Liver (tissue), 9 donors: ENCODE results near the gene TFPI. TPM values are rescaled to one million over a fixed set of nuclear protein-coding genes. Genes with fewer than 3 reads are reported as not detected.
"Not testable (repeated sequence)": the region's sequence is repeated elsewhere in the genome, so short reads cannot be mapped to it uniquely, and the experiment has no call there.

Source experiments
- DNase-seq: peaks from one replicate; pipeline ENCODE4 v3.0.0-alpha.2; 2017; ENCODE audit warnings: low spot score
- H3K27ac ChIP-seq, 2 donors: one replicate each; pipeline ENCODE4 v1.7.0; 2013; ENCODE audit warnings: inconsistent platforms in 2 of 2, low read length in 2 of 2, control low read depth in 1 of 2, low read depth in 1 of 2, mild to moderate bottlenecking in 1 of 2
- H3K27me3 ChIP-seq, 4 donors: one replicate each; pipeline versions ENCODE4 v1.6.1 to v1.7.0; 2013; ENCODE audit warnings: low read length in 3 of 4, inconsistent platforms in 1 of 4, mild to moderate bottlenecking in 1 of 4, moderate library complexity in 1 of 4; ENCODE audit not compliant: control insufficient read depth in 4 of 4, insufficient read depth in 4 of 4
- H3K36me3 ChIP-seq, 4 donors: one replicate each; pipeline versions ENCODE4 v1.6.1 to v1.7.0; 2013; ENCODE audit warnings: low read length in 3 of 4, mild to moderate bottlenecking in 3 of 4, low read depth in 1 of 4, moderate library complexity in 1 of 4; ENCODE audit not compliant: control insufficient read depth in 4 of 4, insufficient read depth in 3 of 4
- H3K4me1 ChIP-seq, 4 donors: one replicate each; pipeline versions ENCODE4 v1.6.1 to v1.7.0; 2013; ENCODE audit warnings: low read length in 3 of 4, mild to moderate bottlenecking in 3 of 4, moderate library complexity in 1 of 4; ENCODE audit not compliant: control insufficient read depth in 4 of 4, insufficient read depth in 4 of 4
- H3K4me3 ChIP-seq, 3 donors: one replicate each; pipeline versions ENCODE4 v1.6.1 to v1.7.0; 2013; ENCODE audit warnings: low read length in 3 of 3, control low read depth in 1 of 3, low read depth in 1 of 3, mild to moderate bottlenecking in 1 of 3
- H3K9ac ChIP-seq, 2 donors: one replicate each; pipeline ENCODE4 v1.7.0; 2013; ENCODE audit warnings: low read length in 2 of 2, mild to moderate bottlenecking in 2 of 2, moderate library complexity in 2 of 2, control low read depth in 1 of 2, low read depth in 1 of 2
- H3K9me3 ChIP-seq, 4 donors: one replicate each; pipeline versions ENCODE4 v1.6.1 to v1.7.0; 2013; ENCODE audit warnings: low read length in 3 of 4; ENCODE audit not compliant: control insufficient read depth in 4 of 4
- ATF3 ChIP-seq: IDR thresholded peaks from 2 replicates; pipeline ENCODE4 v1.6.1; 2016; ENCODE audit warnings: antibody characterized with exemption
- EGR1 ChIP-seq, 2 donors: IDR thresholded peaks; 2 replicates each; pipeline ENCODE4 v1.6.1; 2016 to 2018; ENCODE audit warnings: antibody characterized with exemption in 2 of 2, low read depth in 2 of 2
- FOXA1 ChIP-seq: IDR thresholded peaks from 2 replicates; pipeline ENCODE4 v1.6.1; 2016; ENCODE audit warnings: antibody characterized with exemption
- GABPA ChIP-seq, 2 donors: IDR thresholded peaks in 1 of 2; conservative IDR thresholded peaks in 1 of 2; 2 replicates each; pipeline ENCODE4 v1.6.1; 2016; ENCODE audit warnings: antibody characterized with exemption in 2 of 2, mild to moderate bottlenecking in 1 of 2, moderate library complexity in 1 of 2
- HNF4A ChIP-seq, 2 donors: conservative IDR thresholded peaks; 2 replicates each; pipeline ENCODE4 v1.6.1; 2016; ENCODE audit warnings: antibody characterized with exemption in 2 of 2, mild to moderate bottlenecking in 2 of 2
- HNF4G ChIP-seq: IDR thresholded peaks from 2 replicates; pipeline ENCODE4 v1.6.1; 2016; ENCODE audit warnings: antibody characterized with exemption
- NR2F2 ChIP-seq: IDR thresholded peaks from 2 replicates; pipeline ENCODE4 v1.6.1; 2016; ENCODE audit warnings: antibody characterized with exemption
- RAD21 ChIP-seq, 2 donors: IDR thresholded peaks; 2 replicates each; pipeline ENCODE4 v1.6.1; 2016; ENCODE audit warnings: antibody characterized with exemption in 2 of 2, mild to moderate bottlenecking in 2 of 2
- REST ChIP-seq: IDR thresholded peaks from 2 replicates; pipeline ENCODE4 v1.6.1; 2016; ENCODE audit warnings: antibody characterized with exemption, mild to moderate bottlenecking
- RXRA ChIP-seq, 2 donors: IDR thresholded peaks; 2 replicates each; pipeline ENCODE4 v1.6.1; 2017 to 2018; ENCODE audit warnings: antibody characterized with exemption in 2 of 2, mild to moderate bottlenecking in 1 of 2
- SP1 ChIP-seq: IDR thresholded peaks from 2 replicates; pipeline ENCODE4 v1.6.1; 2018; ENCODE audit warnings: antibody characterized with exemption, mild to moderate bottlenecking
- TAF1 ChIP-seq: conservative IDR thresholded peaks from 2 replicates; pipeline ENCODE4 v1.6.1; 2016; ENCODE audit warnings: antibody characterized with exemption, mild to moderate bottlenecking
- YY1 ChIP-seq: IDR thresholded peaks from 2 replicates; pipeline ENCODE4 v1.6.1; 2016; ENCODE audit warnings: antibody characterized with exemption, mild to moderate bottlenecking
- ZBTB33 ChIP-seq: IDR thresholded peaks from 2 replicates; pipeline ENCODE4 v1.6.1; 2016; ENCODE audit warnings: antibody characterized with exemption
- WGBS: extraction: QIAGEN DNeasy Blood & Tissue Kit; methylation state at CpG from one replicate; pipeline ENCODE4 v1.1.7; 2013; 5-methylcytosine and 5-hydroxymethylcytosine counted together
- polyA plus RNA-seq, 2 donors: library from polyadenylated mRNA; stranded (reverse) in 1 of 2; unstranded in 1 of 2; fragments of 200-250 nt in 1 of 2; fragments of >200 nt in 1 of 2; fragmentation: Nextera tagmentation in 1 of 2; extraction: Ambion mirVana in 1 of 2; gene quantifications; one replicate each; pipeline versions ENCODE4 v1.2.1 to v1.2.3, GENCODE V29; 2013 to 2015
- total RNA-seq, 2 donors: library from RNA; depleted of rRNA; stranded (reverse); fragments of >200 nt; gene quantifications; one replicate each; pipeline ENCODE4 v1.2.3, GENCODE V29; 2014
- TF ChIP-seq, protein P1 (sequence below): IDR thresholded peaks from 2 replicates; pipeline ENCODE4 v1.6.1; 2016; ENCODE audit warnings: antibody characterized with exemption
- TF ChIP-seq, protein P2 (sequence below): fragments of 150-350 bp; IDR thresholded peaks from 2 replicates; pipeline ENCODE4 v1.5.1; 2017; ENCODE audit warnings: improper control_type of control experiment, low read depth, low read length; ENCODE audit not compliant: missing input control
- donor health status: healthy.
- donor health status: healthy.
- donor health status: healthy.
- donor health status: healthy.
- donor health status: healthy.

The TFPI gene
- total and polyA plus RNA-seq, 4 donors: 55.8 to 211 (median 130) TPM

GRCh38 chr2:187519419-187520120 is 34.7 kb downstream of the TFPI start:
- no peak overlapping the region for H3K9ac ChIP-seq
- H3K36me3 ChIP-seq: peaks cover 5 to 23% (median 12%) of the 10 kb centered on the region in 4 donors
- no peak overlapping the region for H3K27ac ChIP-seq
- 95% methylated on average over 7 of the region's 7 CpGs for WGBS
- DNase-seq: no peak
- H3K4me3 ChIP-seq: no peak overlapping the region
- no peaks in the 10 kb centered on the region for H3K4me1 ChIP-seq
- H3K9me3 ChIP-seq: no peaks in the 10 kb centered on the region
- no peaks in the 10 kb centered on the region for H3K27me3 ChIP-seq
- TF ChIP-seq ZBTB33: no peak
- TF ChIP-seq GABPA (IDR thresholded peaks at IDR 0.05 in 1 of 2, conservative IDR thresholded peaks at IDR 0.05 in 1 of 2): no peak
- no peak for TF ChIP-seq REST
- TF ChIP-seq, protein P1, sequence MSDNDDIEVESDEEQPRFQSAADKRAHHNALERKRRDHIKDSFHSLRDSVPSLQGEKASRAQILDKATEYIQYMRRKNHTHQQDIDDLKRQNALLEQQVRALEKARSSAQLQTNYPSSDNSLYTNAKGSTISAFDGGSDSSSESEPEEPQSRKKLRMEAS: no peak
- no peak for TF ChIP-seq YY1
- no peak for TF ChIP-seq ATF3
- TF ChIP-seq, protein P2, sequence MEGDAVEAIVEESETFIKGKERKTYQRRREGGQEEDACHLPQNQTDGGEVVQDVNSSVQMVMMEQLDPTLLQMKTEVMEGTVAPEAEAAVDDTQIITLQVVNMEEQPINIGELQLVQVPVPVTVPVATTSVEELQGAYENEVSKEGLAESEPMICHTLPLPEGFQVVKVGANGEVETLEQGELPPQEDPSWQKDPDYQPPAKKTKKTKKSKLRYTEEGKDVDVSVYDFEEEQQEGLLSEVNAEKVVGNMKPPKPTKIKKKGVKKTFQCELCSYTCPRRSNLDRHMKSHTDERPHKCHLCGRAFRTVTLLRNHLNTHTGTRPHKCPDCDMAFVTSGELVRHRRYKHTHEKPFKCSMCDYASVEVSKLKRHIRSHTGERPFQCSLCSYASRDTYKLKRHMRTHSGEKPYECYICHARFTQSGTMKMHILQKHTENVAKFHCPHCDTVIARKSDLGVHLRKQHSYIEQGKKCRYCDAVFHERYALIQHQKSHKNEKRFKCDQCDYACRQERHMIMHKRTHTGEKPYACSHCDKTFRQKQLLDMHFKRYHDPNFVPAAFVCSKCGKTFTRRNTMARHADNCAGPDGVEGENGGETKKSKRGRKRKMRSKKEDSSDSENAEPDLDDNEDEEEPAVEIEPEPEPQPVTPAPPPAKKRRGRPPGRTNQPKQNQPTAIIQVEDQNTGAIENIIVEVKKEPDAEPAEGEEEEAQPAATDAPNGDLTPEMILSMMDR: no peak
- no peak for TF ChIP-seq SP1
- no peak for TF ChIP-seq TAF1
- no peak for TF ChIP-seq HNF4A (conservative IDR thresholded peaks at IDR 0.05)
- no peak for TF ChIP-seq RXRA (IDR thresholded peaks at IDR 0.05)
- TF ChIP-seq HNF4G: no peak
- no peak for TF ChIP-seq RAD21 (IDR thresholded peaks at IDR 0.05)
- no peak for TF ChIP-seq NR2F2
- TF ChIP-seq FOXA1: no peak
- no peak for TF ChIP-seq EGR1 (IDR thresholded peaks at IDR 0.05; ENCODE audit: low read depth in 2 of 2)

DNA sequence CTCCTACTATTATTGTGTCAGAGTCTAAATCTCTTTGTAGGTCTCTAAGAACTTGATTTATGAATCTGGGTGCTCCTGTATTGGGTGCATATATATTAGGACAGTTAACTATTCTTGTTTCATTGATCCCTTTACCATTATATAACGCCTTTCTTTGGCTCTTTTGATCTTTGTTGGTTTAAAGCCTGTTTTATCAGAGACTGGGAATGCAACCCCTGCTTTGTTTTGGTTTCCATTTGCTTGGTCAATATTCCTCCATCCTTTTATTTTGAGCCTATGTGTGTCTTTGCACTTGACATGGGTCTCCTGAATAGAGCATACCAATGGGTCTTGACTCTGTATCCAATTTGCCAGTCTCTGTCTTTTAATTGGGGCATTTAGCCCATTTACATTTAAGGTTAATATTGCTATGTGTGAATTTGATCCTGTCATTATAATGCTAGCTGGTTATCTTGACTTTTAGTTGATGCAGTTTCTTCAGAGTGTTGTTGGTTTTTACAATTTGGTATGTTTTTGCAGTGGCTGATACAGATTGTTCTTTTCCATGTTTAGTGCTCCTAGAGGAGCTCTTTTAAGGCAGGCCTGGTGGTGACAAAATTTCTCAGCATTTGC is 36.4 kb downstream of the TFPI start:
- H3K27me3 ChIP-seq, H3K4me3 ChIP-seq, H3K9ac ChIP-seq, H3K27ac ChIP-seq, DNase-seq, H3K9me3 ChIP-seq, H3K4me1 ChIP-seq: not testable (repeated sequence)
- H3K36me3 ChIP-seq: peaks cover 2 to 23% (median 12%) of the 10 kb centered on the region in 4 donors
- 97% methylated on average over 1 of the region's 1 CpG for WGBS

DNA sequence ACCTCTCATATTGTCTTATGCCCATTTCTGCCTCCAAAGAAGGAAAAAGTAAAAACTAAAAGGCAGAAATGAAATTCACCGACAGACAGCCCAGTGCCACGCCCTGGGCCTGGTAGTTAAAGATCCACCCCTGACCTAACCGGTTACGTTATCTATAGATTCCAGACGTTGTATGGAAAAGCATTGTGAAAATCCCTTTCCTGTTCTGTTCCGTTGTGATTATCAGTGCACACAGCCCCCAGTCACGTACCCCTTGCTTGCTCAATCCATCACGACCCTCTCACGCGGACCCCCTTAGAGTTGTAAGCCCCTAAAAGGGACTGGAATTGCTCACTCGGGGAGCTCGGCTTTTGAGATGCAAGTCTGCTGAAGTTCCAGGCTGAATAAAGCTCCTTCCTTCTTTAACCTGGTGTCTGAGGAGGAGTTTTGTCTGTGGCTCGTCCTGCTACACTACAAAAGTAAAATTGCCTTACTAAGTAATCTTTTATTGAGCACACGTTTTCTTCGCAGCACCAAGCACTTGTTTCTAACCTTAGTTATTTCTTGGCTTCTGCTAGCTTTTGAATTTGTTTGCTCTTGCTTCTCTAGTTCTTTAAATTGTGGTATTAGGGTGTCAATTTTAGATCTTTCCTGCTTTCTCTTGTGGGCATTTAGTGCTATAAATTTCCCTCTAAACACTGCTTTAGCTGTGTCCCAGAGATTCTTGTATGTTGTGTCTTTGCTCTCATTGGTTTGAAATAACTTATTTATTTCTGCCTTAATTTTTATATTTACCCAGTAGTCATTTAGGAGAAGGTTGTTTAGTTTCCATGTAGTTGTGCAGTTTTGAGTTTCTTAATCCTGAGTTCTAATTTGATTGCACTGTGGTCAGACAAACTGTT is 37.4 kb downstream of the TFPI start:
- H3K9ac ChIP-seq, H3K27me3 ChIP-seq, H3K9me3 ChIP-seq, DNase-seq, H3K27ac ChIP-seq, H3K4me1 ChIP-seq, H3K4me3 ChIP-seq: not testable (repeated sequence)
- H3K36me3 ChIP-seq: peaks cover 0 to 20% (median 11%) of the 10 kb centered on the region in 4 donors
- 92% methylated on average over 15 of the region's 15 CpGs for whole genome bisulfite sequencing
